ENCODE measurements around the gene CDA.

The CDA gene

GRCh38 chr1:20588634-20589225, at the start of gene CDA:
Gene CDA (plus strand): TSS chr1:20589097. CDS start chr1:20589130, 33 bp downstream.
- Histone ChIP-seq H3K9me3 (replicated peaks in 1 of 11) (no peaks in the 10 kb centered on the region), H3K4me2 (peak within 1 kb of the TSS in 8 of 11 experiments; percentile 26 to 76 (median 52); a peak in 13 of 22 replicates), H3K4me3 (peak within 1 kb of the TSS in 2 of 10 experiments; percentile 35 to 47; a peak in 3 of 20 replicates), H3K27me3 (peaks cover 0 to 18% (median 10%) of the 10 kb centered on the region in 11 experiments; a peak in 12 of 22 replicates), H3K4me1 (peaks cover 0 to 35% (median 20%) of the 10 kb centered on the region in 10 experiments; a peak in 15 of 20 replicates), H3K36me3 (no peaks in the 10 kb centered on the region), H4K20me1 (no peaks in the 10 kb centered on the region), H3K9ac (peak within 1 kb of the TSS in 6 of 11 experiments; percentile 8 to 47 (median 35); a peak in 10 of 22 replicates), H3K27ac (peak within 1 kb of the TSS in 8 of 11 experiments; percentile 13 to 69 (median 44); a peak in 12 of 22 replicates)
- TF ChIP-seq Cebpa-rat (IDR thresholded peaks at IDR 0.05) = no peak

GRCh38 chr1:20540281-20540680, 48.6 kb upstream of the CDA start:
- Histone ChIP-seq H3K36me3 (no peaks in the 10 kb centered on the region), H3K9ac (no peak overlapping the region), H3K27me3 (no peaks in the 10 kb centered on the region)

GRCh38 chr1:20546637-20547036, 42.3 kb upstream of the CDA start:
- Histone ChIP-seq H3K27me3 (peaks cover 2 to 23% (median 5%) of the 10 kb centered on the region in 11 experiments; a peak in 21 of 22 replicates), H3K4me3 (no peak overlapping the region), H4K20me1 (peaks cover 0 to 16% (median 14%) of the 10 kb centered on the region in 11 experiments; a peak in 15 of 22 replicates), H3K9ac (no peak overlapping the region), H3K27ac (no peak overlapping the region), H3K36me3 (no peaks in the 10 kb centered on the region), H3K4me1 (peaks cover 16 to 25% (median 21%) of the 10 kb centered on the region in 10 experiments), H3K9me3 (replicated peaks in 1 of 11) (no peaks in the 10 kb centered on the region), H3K4me2 (no peak overlapping the region)
- no peak for TF ChIP-seq Cebpa-rat (IDR thresholded peaks at IDR 0.05)

More at GRCh38 chr1:20540281-20540680, 48.6 kb upstream of the CDA start:
- Histone ChIP-seq H3K27ac (no peak overlapping the region), H3K4me2 (no peak overlapping the region), H4K20me1 (no peaks in the 10 kb centered on the region), H3K9me3 (replicated peaks in 1 of 11) (no peaks in the 10 kb centered on the region), H3K4me3 (no peak overlapping the region), H3K4me1 (no peaks in the 10 kb centered on the region)
- no peak for TF ChIP-seq Cebpa-rat (IDR thresholded peaks at IDR 0.05)

GRCh38 chr1:20551161-20551560, 37.7 kb upstream of the CDA start:
- H4K20me1 ChIP-seq = peaks cover 0 to 55% (median 32%) of the 10 kb centered on the region in 11 experiments; a peak in 16 of 22 replicates
- peaks cover 25 to 39% (median 35%) of the 10 kb centered on the region in 10 experiments for H3K4me1 ChIP-seq
- no peak overlapping the region for H3K9ac ChIP-seq
- TF ChIP-seq Cebpa-rat (IDR thresholded peaks at IDR 0.05) = no peak
- peak overlapping the region; percentile 59 to 85 (median 78) for H3K4me2 ChIP-seq
- H3K36me3 ChIP-seq = no peaks in the 10 kb centered on the region
- H3K4me3 ChIP-seq = peak overlapping the region in 1 of 10 experiments; percentile 15; a peak in 2 of 20 replicates
- H3K27me3 ChIP-seq = peaks cover 42 to 68% (median 49%) of the 10 kb centered on the region in 11 experiments
- no peaks in the 10 kb centered on the region for H3K9me3 ChIP-seq (replicated peaks in 1 of 11)
- no peak overlapping the region for H3K27ac ChIP-seq

- Histone ChIP-seq H3K4me3 (peak within 1 kb of the TSS; percentile 16 to 57 (median 42); a peak in 18 of 20 replicates), H3K9ac (peak within 1 kb of the TSS in 5 of 11 experiments; percentile 9 to 56 (median 31); a peak in 5 of 22 replicates), H3K4me2 (peak within 1 kb of the TSS; percentile 59 to 85 (median 78))
Observed at GRCh38 chr1:20551945-20552727, 36.8 kb upstream of the CDA start, which contains the start of gene FAM43B. Gene FAM43B (plus strand): TSS chr1:20552573. CDS start chr1:20552974, 401 bp downstream.

GRCh38 chr1:20552728-20553445, 36.0 kb upstream of the CDA start:
- no peak for TF ChIP-seq Cebpa-rat (IDR thresholded peaks at IDR 0.05)
- Histone ChIP-seq H3K4me1 (peaks cover 31 to 43% (median 35%) of the 10 kb centered on the region in 10 experiments), H3K27me3 (peaks cover 42 to 73% (median 51%) of the 10 kb centered on the region in 11 experiments)

More at GRCh38 chr1:20551945-20552727, 36.8 kb upstream of the CDA start, which contains the start of gene FAM43B:
- no peaks in the 10 kb centered on the region for H3K9me3 ChIP-seq (replicated peaks in 1 of 11)
- peaks cover 42 to 73% (median 51%) of the 10 kb centered on the region in 11 experiments for H3K27me3 ChIP-seq
- no peaks in the 10 kb centered on the region for H3K36me3 ChIP-seq
- peaks cover 0 to 60% (median 34%) of the 10 kb centered on the region in 11 experiments; a peak in 16 of 22 replicates for H4K20me1 ChIP-seq
- peaks cover 25 to 39% (median 35%) of the 10 kb centered on the region in 10 experiments for H3K4me1 ChIP-seq
- no peak within 1 kb of the TSS for H3K27ac ChIP-seq
- TF ChIP-seq Cebpa-rat (IDR thresholded peaks at IDR 0.05) = no peak

GRCh38 chr1:20555025-20555757, 33.7 kb upstream of the CDA start:
- Histone ChIP-seq H3K27ac (no peak overlapping the region), H3K4me2 (no peak overlapping the region), H3K4me1 (peaks cover 28 to 50% (median 36%) of the 10 kb centered on the region in 10 experiments), H3K27me3 (peaks cover 42 to 61% (median 51%) of the 10 kb centered on the region in 11 experiments), H3K4me3 (no peak overlapping the region), H3K36me3 (no peaks in the 10 kb centered on the region), H3K9me3 (replicated peaks in 1 of 11) (no peaks in the 10 kb centered on the region), H3K9ac (no peak overlapping the region), H4K20me1 (peaks cover 0 to 59% (median 34%) of the 10 kb centered on the region in 11 experiments; a peak in 16 of 22 replicates)
- TF ChIP-seq Cebpa-rat (IDR thresholded peaks at IDR 0.05) = no peak

More at GRCh38 chr1:20552728-20553445, 36.0 kb upstream of the CDA start:
- H3K9ac ChIP-seq = peak overlapping the region in 4 of 11 experiments; percentile 9 to 56 (median 32); a peak in 4 of 22 replicates
- H3K4me3 ChIP-seq = peak overlapping the region; percentile 16 to 57 (median 42); a peak in 18 of 20 replicates
- no peak overlapping the region for H3K27ac ChIP-seq
- H3K4me2 ChIP-seq = peak overlapping the region; percentile 59 to 85 (median 78)
- H4K20me1 ChIP-seq = peaks cover 0 to 60% (median 34%) of the 10 kb centered on the region in 11 experiments; a peak in 16 of 22 replicates
- H3K36me3 ChIP-seq = no peaks in the 10 kb centered on the region
- H3K9me3 ChIP-seq (replicated peaks in 1 of 11) = no peaks in the 10 kb centered on the region

- Histone ChIP-seq H3K9me3 (replicated peaks in 1 of 11) (no peaks in the 10 kb centered on the region), H3K4me2 (no peak overlapping the region), H4K20me1 (peaks cover 0 to 55% (median 30%) of the 10 kb centered on the region in 11 experiments; a peak in 16 of 22 replicates), H3K9ac (no peak overlapping the region), H3K27me3 (peaks cover 42 to 58% (median 51%) of the 10 kb centered on the region in 11 experiments), H3K4me3 (no peak overlapping the region), H3K4me1 (peaks cover 22 to 45% (median 31%) of the 10 kb centered on the region in 10 experiments), H3K36me3 (no peaks in the 10 kb centered on the region), H3K27ac (no peak overlapping the region)
- no peak for TF ChIP-seq Cebpa-rat (IDR thresholded peaks at IDR 0.05)
Observed at GRCh38 chr1:20555758-20556120, 33.2 kb upstream of the CDA start.
